GM12878 (cell line): ENCODE data around the gene SYT4. TPM values are rescaled to one million over a fixed set of nuclear protein-coding genes. Genes with fewer than 3 reads are reported as not detected.

Experiments
- ATAC-seq: fragments of 200-7000 bp; cut with Tn5 transposase; 3 replicates; pipeline ENCODE4 v1.9.1; 2020; ENCODE audit warnings: mild to moderate bottlenecking, moderate library complexity
- BruUV-seq: library from RNA; stranded (reverse); fragments of 400-500 nt; replicated peaks from 2 replicates; lab custom pipeline; 2021; lab: Mats Ljungman, UMichigan
- CTCF ChIA-PET: fragments of 300-600 bp; sonication (Branson Sonifier 250); formaldehyde crosslinking; extraction: SDS; loops from one replicate; lab custom pipeline; 2021; ENCODE audit warnings: inconsistent platforms; lab: Yijun Ruan, JAX
- POLR2A ChIA-PET: fragments of 350-600 bp; formaldehyde crosslinking; extraction: SDS; loops from one replicate; lab custom pipeline; 2021; ENCODE audit warnings: inconsistent platforms; lab: Charles Lee
- RAD21 ChIA-PET: fragments of 300-600 bp; sonication (Branson Sonifier 250); formaldehyde crosslinking; loops from one replicate; lab custom pipeline; 2023; ENCODE audit warnings: antibody characterized with exemption; ENCODE audit not compliant: unreplicated experiment; lab: Charles Lee
- SMC1A ChIA-PET: fragments of 300-600 bp; sonication (Branson Sonifier 250); formaldehyde crosslinking; loops from one replicate; lab custom pipeline; 2023; ENCODE audit not compliant: unreplicated experiment, uncharacterized antibody; lab: Charles Lee
- DNase-seq: peaks from one replicate; pipeline ENCODE4 v3.0.0-alpha.2; 2011; ENCODE audit warnings: low read depth, low spot score
- FAIRE-seq: peaks from 3 replicates; lab custom pipeline; 2011; peaks lifted over from hg19 to GRCh38; lab: Jason Lieb, UNC
- H2AFZ ChIP-seq: 2 replicates; pipeline ENCODE4 v1.6.0; 2011; ENCODE audit warnings: low read depth, low read length, control low read depth; ENCODE audit not compliant: control insufficient read depth
- H3K27ac ChIP-seq: 2 replicates; pipeline ENCODE4 v1.5.1; 2011; ENCODE audit warnings: control low read depth; ENCODE audit not compliant: control insufficient read depth, insufficient read depth
- H3K27me3 ChIP-seq, 2 experiments: replicated peaks in 1 of 2; 2 replicates each; pipeline versions ENCODE4 v1.6.0 to v1.6.1; 2011; ENCODE audit warnings: low read length in 1 of 2; ENCODE audit not compliant: control insufficient read depth in 2 of 2, insufficient read depth in 2 of 2
- H3K36me3 ChIP-seq, 2 experiments: 2 replicates each; pipeline ENCODE4 v1.5.1; 2011; ENCODE audit warnings: low read length in 1 of 2; ENCODE audit not compliant: control insufficient read depth in 2 of 2, insufficient read depth in 2 of 2
- H3K4me1 ChIP-seq: 2 replicates; pipeline ENCODE4 v1.6.1; 2011; ENCODE audit warnings: mild to moderate bottlenecking, low read length, moderate library complexity, mixed read lengths; ENCODE audit not compliant: control insufficient read depth, insufficient read depth
- H3K4me2 ChIP-seq: 2 replicates; pipeline ENCODE4 v1.6.0; 2011; ENCODE audit warnings: control low read depth; ENCODE audit not compliant: control insufficient read depth, insufficient read depth
- H3K4me3 ChIP-seq: fragments of 200-600 bp; sonication (generic); 2 replicates; pipeline ENCODE4 v1.5.1; 2016
- H3K79me2 ChIP-seq: 2 replicates; pipeline ENCODE4 v1.6.0; 2011; ENCODE audit warnings: low read length; ENCODE audit not compliant: control insufficient read depth, insufficient read depth
- H3K9ac ChIP-seq: 2 replicates; pipeline ENCODE4 v1.8.0; 2011; ENCODE audit warnings: low read length, control low read depth, mixed read lengths; ENCODE audit not compliant: control insufficient read depth, insufficient read depth
- H3K9me3 ChIP-seq: replicated peaks from 3 replicates; pipeline ENCODE4 v1.5.1; 2011; ENCODE audit warnings: mild to moderate bottlenecking, low read length; ENCODE audit not compliant: control insufficient read depth, insufficient read depth
- H4K20me1 ChIP-seq: 2 replicates; pipeline ENCODE4 v1.6.0; 2011; ENCODE audit not compliant: control insufficient read depth, insufficient read depth
- ASH2L ChIP-seq: fragments of 300-600, 200-600 bp; sonication (generic); IDR thresholded peaks from 2 replicates; pipeline ENCODE4 v1.6.1; 2017; ENCODE audit warnings: low read depth, mild to moderate bottlenecking, borderline replicate concordance
- CEBPZ ChIP-seq: fragments of 150-350 bp; IDR thresholded peaks from 2 replicates; pipeline ENCODE4 v1.6.1; 2016; ENCODE audit warnings: low read depth, low read length
- CREB1 ChIP-seq: IDR thresholded peaks from 2 replicates; pipeline ENCODE4 v1.6.1; 2012; ENCODE audit warnings: low read depth, mild to moderate bottlenecking, inconsistent platforms
- CREM ChIP-seq: IDR thresholded peaks from 2 replicates; pipeline ENCODE4 v1.6.1; 2014; ENCODE audit warnings: antibody characterized with exemption, low read depth
- MEF2A ChIP-seq: IDR thresholded peaks from 2 replicates; pipeline ENCODE4 v1.6.1; 2011; ENCODE audit warnings: low read depth, mild to moderate bottlenecking, low read length, moderate library complexity; ENCODE audit not compliant: insufficient read depth
- NBN ChIP-seq: fragments of 450-650 bp; IDR thresholded peaks from 2 replicates; pipeline ENCODE4 v1.6.1; 2016
- POU2F2 ChIP-seq: IDR thresholded peaks from 3 replicates; pipeline ENCODE4 v1.6.1; 2011; ENCODE audit warnings: low read depth, mild to moderate bottlenecking, low read length, borderline replicate concordance
- PRDM15 ChIP-seq: fragments of 450-650 bp; formaldehyde crosslinking; IDR thresholded peaks from 2 replicates; pipeline ENCODE4 v1.4.0; 2020; ENCODE audit warnings: mild to moderate bottlenecking, moderate library complexity
- RCOR1 ChIP-seq: conservative IDR thresholded peaks from 2 replicates; pipeline ENCODE4 v1.6.1; 2012; ENCODE audit warnings: low read depth, low read length, improper control_type of control experiment
- STAT1 ChIP-seq: fragments of 450-650 bp; conservative IDR thresholded peaks from 2 replicates; pipeline ENCODE4 v1.6.1; 2014; ENCODE audit warnings: antibody characterized with exemption, mild to moderate bottlenecking
- TBL1XR1 ChIP-seq: IDR thresholded peaks from 2 replicates; pipeline ENCODE4 v1.6.1; 2012; ENCODE audit warnings: low read depth, low read length, improper control_type of control experiment
- ZNF592 ChIP-seq: fragments of 450-650 bp; IDR thresholded peaks from 2 replicates; pipeline ENCODE4 v1.6.1; 2017; ENCODE audit warnings: mild to moderate bottlenecking, moderate library complexity
- ZNF622 ChIP-seq: fragments of 450-650 bp; IDR thresholded peaks from 2 replicates; pipeline ENCODE4 v1.6.1; 2017; ENCODE audit warnings: mild to moderate bottlenecking, inconsistent platforms
- WGBS: methylation state at CpG from one replicate; pipeline ENCODE4 v1.1.6; 2016; ENCODE audit warnings: low lambda C conversion rate; ENCODE audit not compliant: insufficient replicate concordance, insufficient coverage; ENCODE audit errors: missing lambda C conversion rate; 5-methylcytosine and 5-hydroxymethylcytosine counted together
- in situ Hi-C: fragments of 300-500 bp; cut with MboI; formaldehyde crosslinking; loops from 9 replicates; pipeline ENCODE4 v1.14.3; 2018; ENCODE audit warnings: mixed read lengths
- intact Hi-C: fragments of 100-400 bp; cut with micrococcal nuclease; formaldehyde crosslinking; loops from one replicate; pipeline ENCODE4 v1.14.2; 2022; ENCODE audit not compliant: unreplicated experiment
- polyA plus RNA-seq, 11 experiments: library from polyadenylated mRNA; depleted of rRNA in 4 of 11; unstranded in 6 of 11; stranded (reverse) in 5 of 11; fragments of >200 nt; fragmentation: Nextera tagmentation in 4 of 11; fragmentation: Illumina TruSeq in 1 of 11; extraction: Ambion mirVana in 4 of 11; extraction: Trizol in 1 of 11; gene quantifications; 1 replicate in 1 of 11; 2 replicates in 10 of 11; pipeline versions ENCODE4 v1.2.1 to v1.2.3, GENCODE V29; 2011 to 2016; ENCODE audit warnings: inconsistent platforms in 2 of 11, missing spikeins in 2 of 11, low read depth in 1 of 11
- total RNA-seq, 4 experiments: library from RNA; depleted of rRNA in 3 of 4; stranded (reverse); fragments of >200 nt in 3 of 4; fragmentation: Illumina TruSeq in 1 of 4; extraction: Trizol in 1 of 4; gene quantifications; 2 replicates each; pipeline versions ENCODE4 v1.2.1 to v1.2.3, GENCODE V29; 2013 to 2021

SYT4 gene
- total and polyA plus RNA-seq, 10 of the 15 experiments (the other 5 are each of a cell fraction or from before 2014, with no cell fraction given) = 0.09 to 0.18 (median 0.11) TPM; not detected in 7

- TF ChIP-seq PRDM15 (CRISPR knock-in tag) = no peak
- TF ChIP-seq ZNF622 = no peak
Measured at GRCh38 chr18:43314941-43315340, 37.7 kb upstream of the SYT4 start (continued).

GRCh38 chr18:43312891-43313290 lies 35.6 kb upstream of the SYT4 start:
- RAD21 ChIA-PET = no interaction called here
- TF ChIP-seq NBN (no peak), TBL1XR1 (no peak), ASH2L (no peak), POU2F2 (no peak), ZNF592 (no peak), CREB1 (no peak), CREM (no peak), RCOR1 (no peak), ZNF622 (no peak), CEBPZ (no peak), MEF2A (no peak), STAT1 (no peak)

More at GRCh38 chr18:43312891-43313290, 35.6 kb upstream of the SYT4 start:
- Histone ChIP-seq H2AFZ (no peak overlapping the region), H4K20me1 (no peaks in the 10 kb centered on the region), H3K79me2 (no peaks in the 10 kb centered on the region), H3K9me3 (no peaks in the 10 kb centered on the region), H3K4me1 (no peaks in the 10 kb centered on the region), H3K27ac (no peak overlapping the region), H3K9ac (no peak overlapping the region), H3K27me3 (no peaks in the 10 kb centered on the region), H3K4me3 (no peak overlapping the region), H3K4me2 (no peak overlapping the region), H3K36me3 (no peaks in the 10 kb centered on the region)
- intact Hi-C loops (no loop called here), in situ Hi-C loops (no loop called here)
- ATAC-seq (no peak), DNase-seq (no peak), FAIRE-seq (no peak)
- POLR2A ChIA-PET = no interaction called here
- 39% methylated on average over 1 of the region's 1 CpG for WGBS
- SMC1A ChIA-PET = no interaction called here
- CTCF ChIA-PET = no interaction called here
- no TSS peak for BruUV-seq
